DMS114 treated with DMSO at 0.1 percent for 48 hours (cell line): ENCODE measurements around the gene IFI35.
"Not testable (repeated sequence)": the region's sequence is repeated elsewhere in the genome, so short reads cannot be mapped to it uniquely, and the experiment has no call there.

Experiments
- DNase-seq: peaks from one replicate; lab custom pipeline; 2025; ENCODE audit not compliant: unreplicated experiment; lab: John Stamatoyannopoulos, UW

Gene IFI35

DNA sequence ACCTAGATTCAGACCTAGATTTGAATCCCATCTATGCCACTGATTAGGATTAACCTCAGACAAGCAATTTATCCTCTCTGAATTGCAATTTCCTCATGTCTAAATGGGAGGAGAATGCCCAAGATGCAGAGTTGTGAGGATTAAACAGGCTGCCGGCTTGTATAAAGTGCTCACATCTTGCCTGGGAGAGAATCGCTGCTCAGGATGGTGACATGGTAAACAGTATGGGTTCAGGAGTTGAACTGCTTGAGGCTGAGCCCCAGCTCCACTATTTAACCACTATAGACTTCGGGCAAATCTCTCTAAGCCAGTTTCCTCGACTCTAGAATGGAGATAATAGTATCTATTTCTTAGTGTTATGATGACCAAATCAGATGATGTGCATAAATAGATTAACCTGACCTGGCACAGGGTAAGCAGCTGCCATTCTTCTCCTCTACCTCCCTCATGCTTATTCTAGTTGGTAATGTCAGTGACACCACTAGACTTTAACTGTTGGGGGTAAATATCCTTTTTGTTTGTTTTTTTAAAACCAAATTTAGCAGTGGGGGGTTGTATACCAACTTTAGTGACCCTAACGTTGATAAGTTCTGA, 9.1 kb upstream of the IFI35 start:
- DNase-seq, result no peak

DNA sequence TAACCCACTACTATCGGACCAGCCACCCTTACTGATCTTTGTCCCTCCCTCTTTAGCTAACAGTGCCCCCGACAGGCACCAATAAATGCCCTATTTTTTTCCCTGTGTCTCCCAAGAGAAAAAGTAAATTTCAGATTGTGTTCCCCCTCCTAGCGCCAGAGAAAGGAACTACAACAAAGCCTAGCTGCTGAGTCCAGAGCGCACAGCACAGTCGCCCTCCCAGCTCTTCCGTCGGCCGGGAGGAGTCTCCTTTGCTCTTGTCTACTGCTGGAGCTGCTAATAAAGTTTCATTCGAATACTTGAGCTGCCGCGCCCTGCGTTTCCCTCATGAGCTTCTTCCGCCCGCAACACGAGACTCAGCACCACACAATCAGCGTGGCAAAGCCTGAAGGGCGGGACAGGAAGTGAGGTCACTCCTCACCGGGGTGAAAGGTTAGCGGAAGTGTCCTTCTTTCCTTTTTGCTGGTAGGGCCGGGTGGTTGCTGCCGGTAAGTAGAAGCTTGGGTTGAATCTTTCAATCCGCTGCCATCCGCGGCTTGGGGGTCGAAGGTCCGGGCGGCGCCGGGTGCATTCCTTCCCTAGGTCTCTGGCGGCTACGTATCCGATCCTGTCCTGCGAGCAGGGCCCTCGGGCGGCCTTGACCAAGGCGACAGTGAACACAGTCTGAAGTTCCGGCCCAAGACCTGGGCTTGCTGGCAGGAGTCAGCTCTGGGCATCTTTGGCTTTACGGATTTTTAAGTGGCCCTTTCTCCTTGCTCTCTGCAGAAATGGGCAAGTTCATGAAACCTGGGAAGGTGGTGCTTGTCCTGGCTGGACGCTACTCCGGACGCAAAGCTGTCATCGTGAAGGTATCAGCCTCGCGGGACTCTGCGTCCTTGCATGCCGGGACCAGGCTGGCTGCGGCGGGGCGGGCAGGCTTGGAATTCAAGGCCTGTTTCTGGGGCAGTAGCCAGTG, 8.3 kb upstream of the IFI35 start, which contains the start of gene RPL27:
Gene RPL27, plus strand, starts transcription at position 436 of the 955 bp plus-strand sequence. Its CDS starts 332 bp downstream, at position 768.
- DNase-seq, result peak; percentile 99

- no peak for DNase-seq
Observed at GRCh38 chr17:42999003-42999525, 7.5 kb upstream of the IFI35 start.

- DNase-seq, result not testable (repeated sequence)
Observed at GRCh38 chr17:43000894-43001293, 5.7 kb upstream of the IFI35 start.

DNA sequence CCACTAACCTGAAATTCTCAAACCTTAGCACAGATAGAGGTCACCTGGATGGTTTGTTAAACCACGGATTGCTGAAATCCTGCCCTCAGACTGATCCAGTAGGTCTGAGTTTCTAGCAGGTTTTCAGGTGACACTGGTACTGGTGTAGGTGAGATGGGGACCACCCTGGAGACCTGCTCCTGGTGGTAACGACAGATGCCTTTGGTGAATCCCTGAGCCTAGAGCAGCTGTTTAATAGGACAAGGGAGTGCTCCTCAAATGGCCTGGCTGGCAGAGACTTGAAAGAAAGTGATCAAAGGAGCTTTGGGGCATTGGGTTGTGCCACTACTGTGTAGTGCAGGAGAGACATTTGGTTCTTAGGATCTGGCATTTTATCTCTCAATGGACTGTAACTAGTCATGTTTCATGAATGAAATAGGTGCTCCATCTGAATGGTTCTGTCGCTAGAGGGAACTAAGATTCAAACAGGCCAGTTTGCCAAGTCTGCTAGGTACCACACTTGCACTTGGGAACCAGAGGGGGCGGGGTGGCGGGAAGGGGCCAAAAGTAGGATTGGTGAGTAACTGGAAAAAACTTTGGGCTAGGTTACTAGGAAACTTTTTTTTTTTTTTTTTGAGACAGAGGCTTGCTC, 2.9 kb upstream of the IFI35 start:
- peak; percentile 19 for DNase-seq

DNA sequence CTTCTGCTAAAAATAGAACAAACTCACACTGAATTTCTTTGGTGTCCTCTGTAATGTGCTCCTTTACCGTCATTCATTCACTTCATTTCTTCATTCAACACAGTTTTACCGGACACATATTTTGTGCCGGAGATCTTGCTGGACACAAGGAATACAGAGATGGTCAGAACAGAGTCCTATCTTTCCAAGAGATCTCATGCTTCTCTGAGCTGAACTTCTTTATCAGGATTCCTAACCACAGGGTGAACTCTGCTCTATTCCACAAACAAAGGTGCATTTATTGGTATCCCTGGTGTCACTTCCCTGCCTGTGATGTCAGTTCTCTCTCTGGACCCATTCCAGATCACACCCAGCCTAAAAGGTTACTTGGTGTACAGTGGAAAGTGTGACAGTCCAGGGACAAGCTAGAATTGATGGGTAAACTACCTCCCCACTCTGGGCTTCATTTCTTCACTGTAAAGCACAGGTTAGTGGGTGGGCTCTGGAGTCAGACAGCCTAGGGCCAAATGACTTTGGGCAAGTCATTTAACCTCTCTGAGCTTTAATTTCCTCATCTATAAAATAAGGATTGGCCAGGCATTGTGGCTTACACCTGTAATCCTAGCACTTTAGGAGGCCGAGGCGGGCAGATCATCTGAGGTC, 4.2 kb downstream of the IFI35 start:
- DNase-seq, result no peak

GRCh38 chr17:43011728-43012472, 5.3 kb downstream of the IFI35 start:
- no peak for DNase-seq

- DNase-seq, result no peak
Observed at GRCh38 chr17:43013296-43013695, 6.7 kb downstream of the IFI35 start.

DNA sequence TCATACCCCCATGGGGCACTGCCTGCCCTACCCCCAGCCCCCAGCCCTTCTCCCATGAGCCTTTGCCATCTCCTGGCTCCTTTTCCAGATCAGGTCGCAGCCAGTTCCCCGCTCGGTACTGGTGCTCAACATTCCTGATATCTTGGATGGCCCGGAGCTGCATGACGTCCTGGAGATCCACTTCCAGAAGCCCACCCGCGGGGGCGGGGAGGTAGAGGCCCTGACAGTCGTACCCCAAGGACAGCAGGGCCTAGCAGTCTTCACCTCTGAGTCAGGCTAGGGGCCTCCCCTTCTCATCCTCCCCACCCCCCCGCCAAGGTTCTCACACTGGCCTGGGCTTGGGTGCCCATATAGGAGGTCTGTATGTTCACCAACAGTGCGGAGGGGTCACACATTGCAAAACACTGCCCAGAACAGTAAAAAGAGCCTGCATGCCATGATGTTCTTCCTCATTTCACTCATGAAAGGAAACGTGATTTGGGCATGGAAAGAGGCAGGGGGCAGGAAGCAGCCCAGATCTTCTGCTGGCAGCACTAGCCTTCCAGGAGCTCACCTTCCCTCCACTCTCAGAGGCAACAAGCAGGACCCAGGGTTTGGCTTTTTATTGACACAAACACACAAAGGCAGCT, 7.5 kb downstream of the IFI35 start:
- no peak for DNase-seq

DNA sequence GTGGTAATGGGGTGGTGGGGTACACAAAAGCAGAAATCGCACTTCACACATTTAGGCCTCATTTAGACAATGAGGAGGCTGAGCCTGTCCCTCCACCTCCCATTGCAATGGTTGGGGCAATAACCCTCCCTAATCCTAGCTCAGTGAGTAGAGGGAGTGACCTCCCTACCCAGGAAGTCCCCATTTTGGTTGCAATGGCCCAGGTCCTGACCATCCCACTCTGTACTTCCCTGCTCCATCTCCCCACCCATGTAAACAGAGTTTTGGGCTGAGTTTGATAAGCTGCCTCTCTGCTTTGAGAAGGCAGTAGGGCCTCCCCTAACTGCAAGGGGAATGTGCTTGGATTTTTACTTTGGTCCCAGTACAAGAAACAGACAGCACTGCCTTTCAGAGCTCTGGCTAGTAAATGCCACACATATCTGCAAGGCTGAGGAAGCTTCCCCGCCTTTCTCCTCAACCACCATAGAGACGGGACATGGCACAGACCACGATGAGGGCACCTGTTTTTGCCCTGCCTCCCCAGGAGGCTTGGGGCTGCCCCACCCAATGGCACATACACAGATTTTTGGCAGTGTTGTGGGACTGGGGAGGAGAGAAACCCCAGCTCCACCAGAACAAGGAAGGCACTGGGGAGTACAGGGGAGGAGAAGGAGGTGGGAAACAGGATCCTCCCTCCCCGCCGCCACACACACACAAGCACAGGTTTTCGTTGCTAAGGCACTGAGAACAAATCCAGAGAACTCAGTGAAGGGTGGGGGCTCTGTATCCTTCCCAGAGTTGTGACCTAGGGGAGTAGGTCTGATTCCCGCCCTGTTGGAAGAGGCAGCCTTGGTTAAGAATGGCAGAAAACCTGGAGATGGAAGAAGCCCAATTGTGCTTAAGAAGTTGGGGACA, 8.3 kb downstream of the IFI35 start:
- no peak for DNase-seq

- DNase-seq, result no peak
Observed at GRCh38 chr17:43015579-43015978, 9.0 kb downstream of the IFI35 start.

DNA sequence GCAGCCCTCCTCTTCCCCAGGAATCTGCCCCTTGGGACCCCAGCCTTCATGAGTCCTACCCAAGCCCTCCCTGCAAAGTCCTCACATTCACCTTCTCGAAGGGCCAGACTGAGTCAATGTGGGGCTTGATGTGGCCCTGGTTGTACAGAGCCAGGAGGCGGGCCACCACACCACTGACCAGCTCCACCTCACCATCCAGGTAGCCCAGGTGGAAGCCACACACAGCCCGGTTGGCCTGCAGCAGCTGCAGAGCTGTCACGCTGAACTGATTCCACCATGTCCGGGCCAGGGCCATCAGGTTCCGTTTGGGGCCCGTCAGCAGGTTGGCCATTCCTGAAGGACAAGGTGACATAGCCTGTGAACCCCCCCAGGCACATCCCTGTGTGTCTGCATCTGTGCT, 9.6 kb downstream of the IFI35 start:
- no peak for DNase-seq

GRCh38 chr17:43018008-43018853, 11.6 kb downstream of the IFI35 start:
- no peak for DNase-seq

DNA sequence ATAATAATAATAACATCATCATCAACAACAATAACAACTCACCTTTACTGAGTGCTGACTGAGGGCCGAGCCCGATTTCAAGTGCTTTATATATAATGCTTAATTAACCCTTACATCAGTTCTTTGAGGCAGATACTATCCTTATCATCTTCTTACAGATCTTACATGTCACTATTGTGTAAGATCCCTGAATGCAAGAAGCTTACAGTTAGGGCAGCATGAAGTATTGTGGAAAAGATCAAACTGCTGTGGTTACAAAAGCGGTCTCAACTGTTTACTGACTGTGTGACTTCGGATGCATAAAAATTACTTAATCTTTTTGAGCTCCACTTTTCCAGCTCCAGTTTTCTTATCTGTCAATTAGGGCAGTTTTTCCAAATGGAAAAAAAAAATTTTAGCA, 12.3 kb downstream of the IFI35 start:
- no peak for DNase-seq

GRCh38 chr17:43019418-43019817, 12.8 kb downstream of the IFI35 start:
- DNase-seq, result no peak

GRCh38 chr17:43020030-43020621, 13.5 kb downstream of the IFI35 start:
- DNase-seq, result no peak
